Testis (tissue), 3 donors: Measurements from ENCODE around the gene DAD1. TPM values are rescaled to one million over a fixed set of nuclear protein-coding genes. Genes with fewer than 3 reads are reported as not detected.

Source experiments
- DNase-seq: peaks from one replicate; pipeline ENCODE4 v3.0.0-alpha.2; 2019
- H3K27ac ChIP-seq, 2 donors: fragments of 200-600 bp; sonication (generic); one replicate each; pipeline ENCODE4 v1.5.1; 2019
- H3K27me3 ChIP-seq: fragments of 200-600 bp; sonication (generic); one replicate; pipeline ENCODE4 v1.5.1; 2019
- H3K36me3 ChIP-seq: fragments of 200-600 bp; sonication (generic); one replicate; pipeline ENCODE4 v1.5.1; 2017; ENCODE audit warnings: low read depth; ENCODE audit errors: missing control alignments
- H3K4me1 ChIP-seq: fragments of 200-600 bp; sonication (generic); one replicate; pipeline ENCODE4 v1.5.1; 2019
- H3K4me3 ChIP-seq, 2 donors: fragments of 200-600 bp; sonication (generic); one replicate each; pipeline ENCODE4 v1.5.1; 2017 to 2019
- H3K9me3 ChIP-seq: fragments of 200-600 bp; sonication (generic); one replicate; pipeline ENCODE4 v1.5.1; 2017
- CTCF ChIP-seq, 3 experiments: fragments of 450-650 bp in 2 of 3; fragments of 200-600 bp in 1 of 3; sonication (generic) in 1 of 3; IDR thresholded peaks; one replicate each; pipeline ENCODE4 v1.5.1; 2016 to 2019; ENCODE audit warnings: antibody characterized with exemption in 3 of 3, mild to moderate bottlenecking in 2 of 3, moderate library complexity in 1 of 3
- POLR2A ChIP-seq: fragments of 450-650 bp; IDR thresholded peaks from one replicate; pipeline ENCODE4 v1.6.1; 2017; ENCODE audit warnings: antibody characterized with exemption, mild to moderate bottlenecking, moderate library complexity
- WGBS, 2 donors: methylation state at CpG; one replicate each; pipeline ENCODE4 v1.1.5; 2018; 5-methylcytosine and 5-hydroxymethylcytosine counted together
- intact Hi-C: fragments of 100-400 bp; cut with DNase I; formaldehyde crosslinking; loops from one replicate; pipeline ENCODE4 v1.15.1; 2023; ENCODE audit warnings: low total_unique reads
- polyA plus RNA-seq: library from polyadenylated mRNA; stranded (reverse); fragments of 350-450 nt; fragmentation: Illumina TruSeq; extraction: RNeasy Lipid Tissue Mini Kit (QIAGEN cat#74804); gene quantifications from one replicate; pipeline ENCODE4 v1.2.3, GENCODE V29; 2014; ENCODE audit warnings: low read depth, low replicate concordance; ENCODE audit not compliant: insufficient read depth
- total RNA-seq, 2 donors: library from RNA; depleted of rRNA; stranded (reverse); fragments of >200 nt; gene quantifications; one replicate each; pipeline ENCODE4 v1.2.3, GENCODE V29; 2016

The DAD1 gene
- total and polyA plus RNA-seq, 3 donors from 2014 or later = 209 to 350 (median 235) TPM

DNA sequence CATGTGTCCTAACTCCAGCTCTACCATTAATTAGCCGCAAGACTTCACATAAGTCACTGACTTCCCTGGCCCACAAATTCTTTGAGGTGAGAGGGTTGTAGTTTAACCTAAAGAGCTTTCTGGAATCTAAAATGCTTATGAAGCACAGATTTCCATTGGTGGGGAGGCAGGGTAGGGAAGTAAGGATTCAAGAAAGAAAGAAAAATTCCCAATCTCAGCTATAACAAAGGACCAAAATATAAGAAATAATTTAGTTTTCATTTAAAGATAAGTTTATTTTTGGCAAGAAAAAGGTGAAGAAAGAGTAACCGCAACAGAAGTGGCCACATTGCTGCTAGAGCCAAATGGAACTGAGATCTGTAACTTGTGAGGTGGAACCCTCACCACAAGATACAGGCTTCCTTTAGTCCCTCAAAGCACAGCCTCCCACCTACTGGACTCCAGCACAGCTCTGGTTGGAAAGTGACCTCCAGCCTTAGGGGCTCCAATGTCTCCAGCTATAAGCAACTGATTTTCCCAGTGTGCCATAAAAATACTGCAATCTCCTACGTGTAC is 23.6 kb downstream of the DAD1 start:
- DNase-seq = no peak
- Histone ChIP-seq H3K4me3 (no peak overlapping the region), H3K9me3 (no peaks in the 10 kb centered on the region), H3K4me1 (peaks cover under 1% of the 10 kb centered on the region), H3K27me3 (no peaks in the 10 kb centered on the region), H3K27ac (no peak overlapping the region), H3K36me3 (no peaks in the 10 kb centered on the region)
- WGBS, 2 donors = 92 to 97% methylated on average over 3 of the region's 3 CpGs
- TF ChIP-seq CTCF (IDR thresholded peaks at IDR 0.05) (no peak), POLR2A (no peak)
- intact Hi-C loops = loop anchor here (10.0 kb wide), 1 partner anchor 289 kb away; no protein-coding TSS in a partner anchor

- no peak for TF ChIP-seq CTCF (IDR thresholded peaks at IDR 0.05)
- TF ChIP-seq POLR2A = no peak
- Histone ChIP-seq H3K4me1 (no peaks in the 10 kb centered on the region), H3K9me3 (no peaks in the 10 kb centered on the region), H3K27me3 (no peaks in the 10 kb centered on the region), H3K36me3 (no peaks in the 10 kb centered on the region), H3K27ac (no peak overlapping the region), H3K4me3 (no peak overlapping the region)
- intact Hi-C loops = loop anchor here (10.0 kb wide), 1 partner anchor 290 kb away; no protein-coding TSS in a partner anchor
- DNase-seq = no peak
- WGBS, 2 donors = 72 to 100% methylated on average over 1 of the region's 1 CpG
These were observed 24.6 kb downstream of the DAD1 start for GRCh38 chr14:22564463-22564862.

GRCh38 chr14:22563987-22564386 is 25.0 kb downstream of the DAD1 start:
- DNase-seq = no peak
- TF ChIP-seq CTCF (IDR thresholded peaks at IDR 0.05) (no peak), POLR2A (no peak)
- WGBS, 2 donors = 81 to 88% methylated on average over 5 of the region's 5 CpGs
- H3K27me3 ChIP-seq = no peaks in the 10 kb centered on the region
- no peak overlapping the region for H3K4me3 ChIP-seq
- H3K4me1 ChIP-seq = no peaks in the 10 kb centered on the region
- no peaks in the 10 kb centered on the region for H3K9me3 ChIP-seq
- no peaks in the 10 kb centered on the region for H3K36me3 ChIP-seq
- intact Hi-C loops = loop anchor here (10.0 kb wide), 1 partner anchor 291 kb away; no protein-coding TSS in a partner anchor
- no peak overlapping the region for H3K27ac ChIP-seq

- no peak overlapping the region for H3K27ac ChIP-seq
- no peaks in the 10 kb centered on the region for H3K36me3 ChIP-seq
- no peaks in the 10 kb centered on the region for H3K27me3 ChIP-seq
- intact Hi-C loops = loop anchor here (10.0 kb wide), 1 partner anchor 293 kb away; no protein-coding TSS in a partner anchor
- DNase-seq = no peak
- TF ChIP-seq CTCF (IDR thresholded peaks at IDR 0.05) = no peak
- TF ChIP-seq POLR2A = no peak
- H3K4me1 ChIP-seq = no peaks in the 10 kb centered on the region
- no peaks in the 10 kb centered on the region for H3K9me3 ChIP-seq
- H3K4me3 ChIP-seq = no peak overlapping the region
- 82 to 87% methylated on average over 11 of the region's 11 CpGs for WGBS, 2 donors
These were observed 27.1 kb downstream of the DAD1 start for GRCh38 chr14:22561661-22562579.
